Stimulated activated naive B cell treated with anti-CD40 and anti-IgM and Interleukin-4, amounts not matched to agents 10 μg/mL and 1 μg/mL and 100 μg/mL, for 72 hours (primary cell): ENCODE results near the gene SPDEF.

ENCODE experiments used
- ATAC-seq, 2 donors: fragments of 150-1000 bp; cut with Tn5 transposase; replicated peaks; 2 replicates each; pipeline ENCODE4 v1.10.0; 2021; ENCODE audit warnings: moderate library complexity in 1 of 2
- DNase-seq: peaks from one replicate; pipeline ENCODE4 v3.0.0; 2021
- H3K27ac Mint-ChIP-seq: one replicate; pipeline ENCODE4 v1.8.0; 2022; ENCODE audit warnings: mild to moderate bottlenecking, mixed read lengths
- H3K27me3 Mint-ChIP-seq, 2 donors: one replicate each; pipeline ENCODE4 v1.8.0; 2022; ENCODE audit warnings: mixed read lengths in 2 of 2
- H3K36me3 Mint-ChIP-seq, 2 donors: one replicate each; pipeline ENCODE4 v1.8.0; 2022; ENCODE audit warnings: mixed read lengths in 2 of 2, mild to moderate bottlenecking in 1 of 2
- H3K4me1 Mint-ChIP-seq, 2 donors: one replicate each; pipeline ENCODE4 v1.8.0; 2022; ENCODE audit warnings: mixed read lengths in 2 of 2, mild to moderate bottlenecking in 1 of 2
- H3K4me3 Mint-ChIP-seq, 2 donors: one replicate each; pipeline ENCODE4 v1.8.0; 2022; ENCODE audit warnings: mild to moderate bottlenecking in 2 of 2, mixed read lengths in 2 of 2, moderate library complexity in 1 of 2
- H3K9me3 Mint-ChIP-seq, 2 donors: one replicate each; pipeline ENCODE4 v1.8.0; 2022; ENCODE audit warnings: mixed read lengths in 2 of 2, mild to moderate bottlenecking in 1 of 2

The SPDEF gene

DNA sequence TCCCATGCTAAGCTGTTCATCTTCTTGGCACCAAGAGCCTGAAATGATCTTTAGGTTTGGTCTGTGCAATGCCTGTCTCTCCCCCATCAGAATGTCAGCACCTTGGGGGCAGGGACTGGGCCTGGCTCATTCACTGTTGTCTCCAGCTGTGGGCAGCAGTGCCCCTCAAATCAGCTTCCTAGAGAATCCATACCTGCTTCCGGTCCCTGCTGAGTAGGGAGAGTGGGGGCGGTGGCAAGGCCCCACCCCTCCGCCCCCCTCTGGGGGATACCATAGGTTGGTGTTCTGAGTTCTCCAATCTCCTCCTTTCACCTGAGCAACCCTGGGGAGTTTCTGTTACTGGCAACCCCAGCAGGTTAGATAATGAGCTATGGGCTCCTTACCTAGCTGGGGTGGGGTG is 19.2 kb upstream of the SPDEF start:
- peak; percentile 16 to 23 for ATAC-seq
- H3K27ac Mint-ChIP-seq = peak overlapping the region; percentile 44

DNA sequence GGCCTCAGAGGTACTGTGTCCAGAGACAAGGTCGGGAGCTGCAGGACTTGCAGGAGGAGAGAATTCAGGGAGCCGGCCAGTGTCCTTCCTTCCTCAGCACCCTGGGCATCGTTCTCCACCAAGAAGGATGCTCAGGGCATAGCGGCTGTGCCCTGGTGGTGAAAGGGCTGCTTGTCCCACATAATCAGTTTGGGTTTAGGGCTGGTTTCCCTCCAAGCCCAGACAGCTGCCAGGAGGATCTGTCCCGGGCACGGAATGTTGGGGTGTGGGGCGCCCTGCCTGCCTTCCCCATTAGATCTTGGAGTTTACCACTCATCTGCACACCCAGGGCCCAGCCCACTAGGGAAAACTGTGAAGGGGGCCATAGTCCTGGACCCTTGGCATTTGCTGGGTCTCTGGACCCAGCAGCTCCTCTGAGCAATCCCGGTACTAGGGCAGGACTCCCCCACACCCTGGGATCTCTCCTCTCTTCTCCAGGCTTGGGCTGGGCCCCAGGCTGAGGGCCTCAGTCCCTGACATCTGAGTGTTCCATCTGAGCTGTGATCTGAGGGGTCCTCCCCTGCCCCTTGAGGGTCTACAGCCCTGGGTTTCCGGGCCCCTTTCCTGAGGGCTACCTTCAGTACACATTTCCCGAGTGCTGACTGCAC is 18.6 kb upstream of the SPDEF start:
- no peak for DNase-seq
- H3K4me3 Mint-ChIP-seq = no peak overlapping the region
- peaks cover 0 to 3% of the 10 kb centered on the region in 2 donors for H3K27me3 Mint-ChIP-seq
- ATAC-seq = peak; percentile 10 to 21
- H3K36me3 Mint-ChIP-seq = peaks cover 5 to 7% of the 10 kb centered on the region in 2 donors
- H3K9me3 Mint-ChIP-seq = no peaks in the 10 kb centered on the region
- peak overlapping the region; percentile 47 for H3K27ac Mint-ChIP-seq
- peaks cover 3 to 8% of the 10 kb centered on the region in 2 donors for H3K4me1 Mint-ChIP-seq

More for the DNA sequence above, 19.2 kb upstream of the SPDEF start:
- H3K27me3 Mint-ChIP-seq = peaks cover 0 to 3% of the 10 kb centered on the region in 2 donors
- no peak overlapping the region for H3K4me3 Mint-ChIP-seq
- DNase-seq = no peak
- peaks cover 3 to 8% of the 10 kb centered on the region in 2 donors for H3K4me1 Mint-ChIP-seq
- no peaks in the 10 kb centered on the region for H3K9me3 Mint-ChIP-seq
- H3K36me3 Mint-ChIP-seq = peaks cover 5 to 7% of the 10 kb centered on the region in 2 donors

DNA sequence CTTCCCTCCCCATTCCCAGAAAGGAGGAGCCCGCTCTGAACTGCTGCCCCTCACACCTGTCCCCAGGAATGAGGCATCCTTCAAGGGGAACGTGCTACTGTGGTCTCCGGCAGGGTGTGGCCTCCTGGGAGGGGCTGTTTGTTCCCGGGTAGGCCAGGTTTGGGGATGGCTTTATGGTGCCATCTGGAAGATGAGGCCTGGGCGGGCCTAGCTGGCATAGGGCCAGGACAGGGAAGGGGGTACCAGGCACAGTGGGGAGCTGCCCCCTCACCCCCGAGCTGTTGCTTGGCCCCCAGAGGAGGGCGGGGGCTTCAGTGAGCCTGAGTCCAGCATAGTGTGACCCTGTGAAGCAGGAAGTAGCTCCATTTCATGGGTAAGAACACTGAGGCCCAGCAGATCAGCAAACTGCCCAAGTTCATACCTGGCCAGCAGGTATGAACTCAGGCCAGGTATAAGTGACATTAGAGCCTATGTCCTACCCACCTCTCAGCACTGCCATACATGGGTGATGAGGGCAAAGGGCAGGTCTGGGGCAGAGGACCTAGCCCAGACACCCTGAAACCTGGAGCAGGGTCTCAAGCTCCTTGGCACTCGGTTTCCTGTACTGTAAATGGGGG is 17.5 kb upstream of the SPDEF start:
- Mint-ChIP-seq H3K4me3 (no peak overlapping the region), H3K36me3 (peaks cover 5 to 7% of the 10 kb centered on the region in 2 donors), H3K4me1 (peaks cover 3 to 8% of the 10 kb centered on the region in 2 donors), H3K27me3 (peaks cover 0 to 3% of the 10 kb centered on the region in 2 donors), H3K9me3 (no peaks in the 10 kb centered on the region), H3K27ac (peak overlapping the region; percentile 62)
- DNase-seq = no peak
- ATAC-seq = no peak

DNA sequence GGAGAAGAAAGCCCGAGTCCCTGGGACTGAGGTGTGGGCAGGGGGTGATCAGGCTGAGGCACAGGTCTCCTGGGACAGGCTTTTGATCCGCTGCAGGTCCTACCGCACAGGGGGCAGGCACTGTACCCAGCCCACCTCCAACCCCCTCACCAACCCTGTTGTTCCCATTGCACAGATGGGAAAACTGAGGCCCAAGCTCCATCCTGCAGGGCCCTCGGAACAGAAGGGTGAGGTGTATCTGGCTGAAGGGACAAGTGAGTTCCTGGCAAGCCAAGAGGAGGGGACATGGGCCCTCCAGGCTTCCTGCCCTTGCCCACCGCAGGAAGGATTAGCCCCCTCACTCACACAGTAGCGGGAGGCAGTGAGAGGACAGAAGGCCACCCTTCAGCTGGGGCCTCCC is 16.5 kb upstream of the SPDEF start:
- Mint-ChIP-seq H3K27ac (no peak overlapping the region), H3K4me1 (peaks cover 3 to 8% of the 10 kb centered on the region in 2 donors), H3K9me3 (no peaks in the 10 kb centered on the region), H3K27me3 (peaks cover 3 to 7% of the 10 kb centered on the region in 2 donors), H3K36me3 (peaks cover 5 to 7% of the 10 kb centered on the region in 2 donors), H3K4me3 (no peak overlapping the region)
- DNase-seq (no peak), ATAC-seq (no peak)

DNA sequence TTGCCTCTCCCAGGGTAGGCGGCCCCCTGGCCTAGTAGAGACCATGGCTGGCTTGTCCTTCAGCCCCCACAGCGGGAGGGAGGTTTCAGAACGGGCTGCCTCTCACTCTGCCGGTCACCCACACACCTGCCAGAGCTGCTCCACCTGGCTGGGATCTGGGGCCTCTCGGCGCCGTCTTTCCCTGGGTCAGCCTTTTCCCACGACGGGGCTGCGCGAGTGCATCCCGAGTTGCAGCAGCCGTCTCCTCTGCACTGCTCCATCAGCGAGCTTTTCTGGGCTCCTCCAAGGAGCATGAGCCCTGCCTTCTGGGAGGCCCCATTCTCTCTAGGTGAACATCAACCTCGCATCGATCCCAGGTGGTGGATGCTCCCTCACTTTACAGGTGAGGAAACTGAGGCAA is 15.9 kb upstream of the SPDEF start:
- Mint-ChIP-seq H3K27me3 (peaks cover 6 to 10% of the 10 kb centered on the region in 2 donors), H3K27ac (peak overlapping the region; percentile 59), H3K4me1 (peaks cover 3 to 8% of the 10 kb centered on the region in 2 donors), H3K4me3 (no peak overlapping the region), H3K9me3 (no peaks in the 10 kb centered on the region), H3K36me3 (peaks cover 5 to 7% of the 10 kb centered on the region in 2 donors)
- ATAC-seq = no peak
- no peak for DNase-seq

DNA sequence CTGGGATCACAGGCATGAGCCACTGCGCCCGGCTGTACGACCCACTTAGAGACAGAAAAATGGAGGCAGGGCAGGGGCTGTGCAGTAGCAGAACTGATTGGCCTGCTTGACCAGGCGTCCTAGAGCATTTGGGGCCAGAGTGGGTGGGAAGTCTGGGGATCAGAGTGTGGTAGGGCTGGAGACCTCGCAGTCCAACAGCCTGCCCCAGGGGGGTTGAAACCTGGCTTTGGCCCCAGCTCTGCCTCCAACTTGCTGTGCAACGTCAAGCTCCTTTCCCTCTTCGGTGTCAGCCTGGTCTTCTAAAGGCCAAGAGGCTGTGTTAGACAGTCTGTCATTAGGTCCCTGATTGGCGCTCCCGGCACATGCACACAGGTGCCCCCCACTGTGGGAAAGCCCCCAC is 15.3 kb upstream of the SPDEF start:
- ATAC-seq = no peak
- Mint-ChIP-seq H3K4me3 (no peak overlapping the region), H3K27ac (no peak overlapping the region)

DNA sequence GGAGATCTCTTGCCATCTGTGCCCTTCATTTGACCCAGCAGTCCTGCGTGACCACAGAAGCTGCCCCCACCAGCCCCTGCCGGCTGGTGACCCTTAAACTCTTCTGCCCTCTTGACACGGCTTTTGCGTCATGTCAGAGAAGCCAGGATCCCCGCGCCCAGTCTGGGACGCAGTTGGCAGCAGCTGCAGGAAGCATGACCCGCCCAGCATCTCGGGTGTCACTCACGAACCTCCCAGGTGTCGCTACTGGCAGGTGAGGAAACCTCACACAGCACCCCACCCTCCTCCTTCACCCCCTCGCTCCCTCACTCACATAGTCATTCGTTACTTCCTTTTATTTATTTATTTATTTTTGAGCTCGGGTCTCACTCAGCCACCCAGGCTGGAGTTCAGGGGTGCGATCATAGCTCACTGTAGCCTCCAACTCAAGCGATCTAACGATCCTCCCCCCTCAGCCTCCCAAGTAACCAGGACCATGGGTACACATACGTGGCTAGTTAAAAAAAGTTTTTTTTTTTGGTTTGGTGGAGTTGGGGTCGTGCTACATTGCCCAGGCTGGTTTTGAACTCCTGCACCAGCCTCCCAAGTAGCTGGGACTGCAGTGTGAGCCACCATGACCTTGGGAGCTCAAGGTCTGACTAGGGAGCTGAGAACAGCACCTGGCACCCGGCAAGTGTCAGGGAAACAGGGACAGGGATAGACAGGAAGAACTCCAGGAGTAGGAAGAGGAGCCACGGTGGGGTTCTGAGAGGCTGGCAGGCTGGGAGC is 14.1 kb upstream of the SPDEF start:
- H3K27me3 Mint-ChIP-seq = peaks cover 14 to 25% of the 10 kb centered on the region in 2 donors
- ATAC-seq = no peak
- no peaks in the 10 kb centered on the region for H3K9me3 Mint-ChIP-seq
- no peak for DNase-seq
- no peaks in the 10 kb centered on the region for H3K4me1 Mint-ChIP-seq
- H3K4me3 Mint-ChIP-seq = no peak overlapping the region
- H3K27ac Mint-ChIP-seq = no peak overlapping the region
- no peaks in the 10 kb centered on the region for H3K36me3 Mint-ChIP-seq

More for the DNA sequence above, 15.3 kb upstream of the SPDEF start:
- Mint-ChIP-seq H3K27me3 (peaks cover 10 to 16% of the 10 kb centered on the region in 2 donors), H3K9me3 (no peaks in the 10 kb centered on the region), H3K4me1 (peaks cover 1 to 6% of the 10 kb centered on the region in 2 donors), H3K36me3 (peaks cover 5% of the 10 kb centered on the region in 2 donors)
- DNase-seq = no peak

DNA sequence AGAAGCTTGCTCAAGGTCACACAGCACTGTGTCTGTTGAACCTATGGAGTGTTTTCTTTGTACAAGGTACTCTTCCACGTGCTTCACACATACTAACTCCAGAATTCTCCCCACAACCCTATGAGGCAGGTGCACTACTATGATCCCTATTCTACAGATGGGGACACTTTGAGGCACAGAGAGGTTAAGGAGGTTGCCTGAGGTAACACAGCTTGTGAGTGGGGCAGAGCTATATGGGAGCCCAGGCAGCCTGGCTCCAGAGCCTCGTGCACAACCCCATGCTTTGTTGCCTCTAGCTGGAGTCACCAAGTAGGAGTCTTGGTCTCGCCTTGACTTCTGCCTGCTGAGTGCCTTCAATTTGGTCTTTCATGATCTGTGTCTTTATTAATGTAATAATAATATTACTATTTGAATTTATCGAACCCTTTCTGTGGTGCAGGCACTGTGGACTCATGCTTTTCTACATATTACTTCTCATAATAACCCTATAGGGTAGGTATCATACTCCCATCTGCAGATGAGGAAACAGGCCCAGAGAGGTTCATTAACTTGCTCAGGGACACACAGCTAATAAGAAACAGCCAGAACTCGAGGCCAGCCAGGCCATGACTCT is 13.3 kb upstream of the SPDEF start:
- Mint-ChIP-seq H3K9me3 (no peaks in the 10 kb centered on the region), H3K27ac (no peak overlapping the region), H3K4me3 (no peak overlapping the region), H3K4me1 (no peaks in the 10 kb centered on the region), H3K27me3 (peaks cover 14 to 25% of the 10 kb centered on the region in 2 donors), H3K36me3 (no peaks in the 10 kb centered on the region)
- DNase-seq = no peak
- ATAC-seq = no peak

DNA sequence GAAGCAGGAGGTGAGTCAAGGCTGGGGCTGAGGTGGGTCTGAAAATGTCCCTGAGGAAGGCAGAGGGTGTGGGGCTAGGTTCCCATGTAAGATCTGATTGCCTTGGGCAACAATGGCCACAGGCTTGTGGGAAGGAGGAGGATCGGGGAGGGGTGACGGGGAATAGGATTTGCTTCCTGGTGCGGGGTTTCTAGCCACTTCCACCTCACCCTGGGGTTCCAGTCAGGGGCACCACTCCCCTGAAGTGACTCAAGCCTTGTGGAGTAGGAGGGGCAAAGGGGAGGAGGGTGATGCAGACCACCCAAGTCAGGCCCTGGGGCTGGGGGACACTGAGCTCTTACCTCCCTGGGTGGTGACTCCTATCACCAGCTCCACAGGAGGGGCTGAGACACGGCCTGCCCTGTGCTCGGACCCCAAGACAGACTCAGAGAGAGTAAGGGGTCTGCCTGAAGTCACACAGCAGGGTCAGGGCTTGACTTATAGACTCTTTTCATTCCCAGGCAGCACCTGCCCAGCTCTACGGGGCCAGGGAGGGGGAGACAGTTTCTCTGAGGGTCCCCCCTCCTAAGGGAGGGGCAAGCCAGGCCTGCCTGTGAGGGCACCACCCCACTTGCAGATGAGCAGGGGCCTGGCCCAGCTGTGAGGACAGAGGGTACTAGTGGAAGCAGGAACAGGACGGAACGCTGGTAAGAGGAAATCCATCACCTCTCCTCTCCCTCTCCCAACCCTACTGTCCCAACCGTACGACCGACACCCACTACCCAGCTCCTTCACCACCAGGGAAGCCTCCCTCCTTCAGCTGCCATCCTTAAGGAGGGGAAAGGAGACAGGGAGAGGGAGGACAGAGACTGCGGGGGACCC is 12.4 kb upstream of the SPDEF start:
- Mint-ChIP-seq H3K9me3 (no peaks in the 10 kb centered on the region), H3K27me3 (peaks cover 14 to 25% of the 10 kb centered on the region in 2 donors), H3K27ac (peak overlapping the region; percentile 56)

DNA sequence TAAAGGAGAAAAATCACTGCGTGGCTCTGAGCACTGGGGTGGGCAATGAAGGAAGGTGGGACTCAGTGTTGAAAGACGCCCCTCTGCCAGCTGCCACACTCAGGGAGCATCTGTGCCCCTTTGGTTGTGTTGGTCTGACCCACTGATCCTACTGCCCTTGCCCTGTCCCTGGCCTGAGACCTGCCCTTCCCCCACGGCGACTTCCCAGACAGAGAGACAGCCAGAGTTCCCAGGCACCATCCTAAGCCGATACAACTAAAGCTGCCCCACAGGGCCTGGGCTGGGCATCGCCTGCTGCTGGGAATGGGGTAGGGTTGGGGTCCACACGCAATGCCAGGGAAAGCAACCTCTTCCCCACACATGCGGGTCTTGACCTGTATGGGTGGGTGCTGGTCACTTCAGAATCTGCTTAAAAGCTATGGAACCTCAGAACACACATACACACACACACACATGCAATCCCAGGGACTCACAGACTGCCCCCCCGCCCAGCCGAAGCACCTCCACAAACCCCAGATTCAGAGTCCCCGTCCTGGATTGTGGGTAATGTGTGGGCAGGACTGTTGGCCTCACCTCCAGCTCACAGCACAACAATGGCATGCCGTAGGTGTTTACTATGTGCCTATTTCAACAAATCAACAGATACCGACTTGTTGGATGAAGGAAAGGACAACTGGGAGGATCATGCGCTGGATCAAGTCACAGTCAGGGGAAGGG is 10.9 kb upstream of the SPDEF start:
- DNase-seq (no peak), ATAC-seq (no peak)
- no peak overlapping the region for H3K4me3 Mint-ChIP-seq
- no peaks in the 10 kb centered on the region for H3K9me3 Mint-ChIP-seq
- H3K36me3 Mint-ChIP-seq = no peaks in the 10 kb centered on the region
- H3K27me3 Mint-ChIP-seq = peaks cover 11 to 25% of the 10 kb centered on the region in 2 donors
- no peak overlapping the region for H3K27ac Mint-ChIP-seq
- H3K4me1 Mint-ChIP-seq = no peaks in the 10 kb centered on the region

More for the DNA sequence above, 12.4 kb upstream of the SPDEF start:
- no peak overlapping the region for H3K4me3 Mint-ChIP-seq
- H3K4me1 Mint-ChIP-seq = no peaks in the 10 kb centered on the region
- no peaks in the 10 kb centered on the region for H3K36me3 Mint-ChIP-seq
- DNase-seq (no peak), ATAC-seq (no peak)

DNA sequence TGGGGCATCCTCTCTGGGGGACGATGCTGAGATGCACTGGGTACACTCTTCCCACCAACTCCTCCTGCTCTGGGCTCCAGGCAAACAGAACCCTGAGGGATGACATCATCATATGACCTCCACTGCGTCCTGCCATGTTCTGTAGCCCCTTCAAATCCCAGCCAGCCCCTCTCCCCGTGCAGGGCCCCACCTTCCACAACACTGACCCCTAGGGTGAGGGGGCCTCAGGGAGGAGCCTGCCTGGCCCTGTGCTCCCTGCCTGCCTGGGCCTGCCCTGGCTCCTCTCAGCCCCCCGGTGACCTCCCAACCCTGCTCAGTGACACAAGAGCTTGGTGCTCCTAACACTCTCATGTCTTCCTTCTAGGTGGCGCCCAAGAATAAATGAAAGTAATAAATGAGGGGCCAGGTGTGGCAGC is 9.6 kb upstream of the SPDEF start:
- ATAC-seq (no peak), DNase-seq (no peak)
- no peaks in the 10 kb centered on the region for H3K4me1 Mint-ChIP-seq
- no peak overlapping the region for H3K4me3 Mint-ChIP-seq
- no peaks in the 10 kb centered on the region for H3K36me3 Mint-ChIP-seq
- peaks cover 11 to 25% of the 10 kb centered on the region in 2 donors for H3K27me3 Mint-ChIP-seq
- H3K27ac Mint-ChIP-seq = no peak overlapping the region
- no peaks in the 10 kb centered on the region for H3K9me3 Mint-ChIP-seq

DNA sequence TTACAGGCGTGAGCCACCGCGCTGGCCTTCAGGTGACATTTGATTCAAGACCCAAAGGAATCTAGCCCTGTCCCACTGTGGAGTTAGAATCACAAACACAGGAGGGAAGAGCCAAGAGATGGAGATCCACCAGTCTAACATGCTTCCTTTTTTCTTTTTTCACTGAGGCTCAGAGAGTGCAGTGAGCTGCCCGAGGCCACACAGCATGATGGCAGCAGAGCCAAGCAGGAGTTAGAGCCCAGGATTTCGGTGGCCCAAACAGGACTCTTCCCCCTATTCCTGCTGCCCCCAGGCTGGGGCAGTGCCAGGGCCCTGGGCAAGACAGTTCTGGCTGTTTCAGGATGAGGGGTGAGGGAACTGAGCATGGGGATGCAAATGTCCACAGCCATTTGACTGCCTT is 8.1 kb upstream of the SPDEF start:
- Mint-ChIP-seq H3K9me3 (no peaks in the 10 kb centered on the region), H3K36me3 (peaks cover 0 to 2% of the 10 kb centered on the region in 2 donors), H3K4me3 (no peak overlapping the region), H3K4me1 (no peaks in the 10 kb centered on the region), H3K27ac (no peak overlapping the region), H3K27me3 (peaks cover 11 to 25% of the 10 kb centered on the region in 2 donors)
- no peak for DNase-seq
- ATAC-seq = no peak

DNA sequence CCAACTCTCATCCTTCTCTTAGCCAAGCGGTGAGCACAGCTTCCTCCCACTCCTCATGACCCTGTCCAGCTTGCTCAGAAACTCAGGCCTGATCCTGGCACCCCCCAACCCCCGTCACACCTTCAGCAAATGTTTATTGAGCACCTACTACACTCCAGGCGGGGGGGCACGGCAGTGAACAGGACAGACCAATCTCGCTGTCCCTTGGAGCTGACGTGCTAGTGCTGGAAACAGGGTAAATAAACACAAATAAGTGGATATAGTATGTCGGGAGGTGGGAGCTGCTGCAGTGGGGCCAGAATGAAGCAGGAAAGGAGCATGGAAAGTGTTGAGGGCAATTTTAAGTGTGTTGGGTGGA is 7.4 kb upstream of the SPDEF start:
- Mint-ChIP-seq H3K4me1 (no peaks in the 10 kb centered on the region), H3K27ac (no peak overlapping the region), H3K9me3 (no peaks in the 10 kb centered on the region)

More for the DNA sequence above, 7.4 kb upstream of the SPDEF start:
- ATAC-seq (no peak), DNase-seq (no peak)
- peaks cover 11 to 25% of the 10 kb centered on the region in 2 donors for H3K27me3 Mint-ChIP-seq
- H3K36me3 Mint-ChIP-seq = peaks cover 0 to 2% of the 10 kb centered on the region in 2 donors
- no peak overlapping the region for H3K4me3 Mint-ChIP-seq
